HepG2 (cell line): ENCODE measurements around the gene COPZ1. TPM values are rescaled to one million over a fixed set of nuclear protein-coding genes. Genes with fewer than 3 reads are reported as not detected.

Source experiments
- GTF2F1 ChIP-seq: fragments of 150-350 bp; IDR thresholded peaks from 2 replicates; pipeline ENCODE4 v1.6.1; 2014; ENCODE audit warnings: low read length
- HDAC1 ChIP-seq: sonication (generic); formaldehyde crosslinking; IDR thresholded peaks from 2 replicates; pipeline ENCODE4 v1.5.1; 2020; ENCODE audit warnings: mild to moderate bottlenecking, missing genetic modification reagents
- IKZF1 ChIP-seq: fragments of 450-650 bp; IDR thresholded peaks from 2 replicates; pipeline ENCODE4 v1.7.1; 2016
- KLF16 ChIP-seq, 2 experiments: sonication (generic) in 1 of 2; formaldehyde crosslinking in 1 of 2; IDR thresholded peaks; 2 replicates each; pipeline versions ENCODE4 v1.6.1 to v1.8.0; 2016 to 2023; ENCODE audit warnings: missing genetic modification reagents in 2 of 2, missing compliant biosample characterization in 1 of 2
- NFE2L2 ChIP-seq: fragments of 150-350 bp; IDR thresholded peaks from 2 replicates; pipeline ENCODE4 v1.6.1; 2014; ENCODE audit warnings: low read length
- PAX8 ChIP-seq: sonication (generic); formaldehyde crosslinking; IDR thresholded peaks from 2 replicates; pipeline ENCODE4 v1.8.0; 2022; ENCODE audit warnings: mild to moderate bottlenecking, missing genetic modification reagents, borderline replicate concordance
- PRPF4 ChIP-seq: fragments of 200-400 bp; formaldehyde crosslinking; IDR thresholded peaks from 2 replicates; pipeline ENCODE4 v1.6.1; 2016; ENCODE audit warnings: low read length, low read depth; ENCODE audit not compliant: poor library complexity, severe bottlenecking
- SIX1 ChIP-seq: sonication (generic); formaldehyde crosslinking; IDR thresholded peaks from 2 replicates; pipeline ENCODE4 v1.4.0; 2020; ENCODE audit warnings: missing genetic modification reagents, borderline replicate concordance
- STAG1 ChIP-seq: sonication (generic); formaldehyde crosslinking; IDR thresholded peaks from 2 replicates; pipeline ENCODE4 v1.4.0; 2020; ENCODE audit warnings: missing genetic modification reagents
- TARDBP ChIP-seq: sonication (generic); formaldehyde crosslinking; IDR thresholded peaks from 2 replicates; pipeline ENCODE4 v1.8.0; 2022; ENCODE audit warnings: mild to moderate bottlenecking, missing genetic modification reagents
- TBX3 ChIP-seq: fragments of 450-650 bp; IDR thresholded peaks from 2 replicates; pipeline ENCODE4 v1.6.1; 2017; ENCODE audit warnings: antibody characterized with exemption, mild to moderate bottlenecking, inconsistent platforms, borderline replicate concordance
- TOE1 ChIP-seq: sonication (generic); formaldehyde crosslinking; IDR thresholded peaks from 2 replicates; pipeline ENCODE4 v1.4.0; 2020; ENCODE audit warnings: mild to moderate bottlenecking, missing genetic modification reagents
- ZNF432 ChIP-seq: sonication (generic); formaldehyde crosslinking; IDR thresholded peaks from 2 replicates; pipeline ENCODE4 v1.5.0; 2020; ENCODE audit warnings: missing genetic modification reagents, mild to moderate bottlenecking, borderline replicate concordance
- ZNF570 ChIP-seq: sonication (generic); formaldehyde crosslinking; IDR thresholded peaks from 2 replicates; pipeline ENCODE4 v1.4.0; 2020; ENCODE audit warnings: mild to moderate bottlenecking, missing genetic modification reagents, borderline replicate concordance
- ZNF709 ChIP-seq: sonication (generic); formaldehyde crosslinking; IDR thresholded peaks from 2 replicates; pipeline ENCODE4 v1.5.0; 2020; ENCODE audit warnings: mild to moderate bottlenecking, missing genetic modification reagents
- ZNF747 ChIP-seq: sonication (generic); formaldehyde crosslinking; IDR thresholded peaks from 2 replicates; pipeline ENCODE4 v1.8.1; 2023; ENCODE audit warnings: missing genetic modification reagents, mild to moderate bottlenecking, borderline replicate concordance
- ZNF776 ChIP-seq: sonication (generic); formaldehyde crosslinking; IDR thresholded peaks from 2 replicates; pipeline ENCODE4 v1.4.0; 2020; ENCODE audit warnings: mild to moderate bottlenecking, missing genetic modification reagents
- ZSCAN22 ChIP-seq: sonication (generic); formaldehyde crosslinking; IDR thresholded peaks from 2 replicates; pipeline ENCODE4 v1.4.0; 2020; ENCODE audit warnings: mild to moderate bottlenecking, missing genetic modification reagents
- polyA plus RNA-seq, 8 experiments: library from polyadenylated mRNA; depleted of rRNA in 3 of 8; stranded (reverse) in 7 of 8; unstranded in 1 of 8; fragments of >200 nt; fragmentation: Illumina TruSeq in 4 of 8; extraction: Trizol in 4 of 8; gene quantifications; 2 replicates each; pipeline versions ENCODE4 v1.2.1 to v1.2.3, GENCODE V29; 2011 to 2016; ENCODE audit warnings: low read depth in 4 of 8, missing spikeins in 1 of 8, mixed read lengths in 1 of 8; ENCODE audit not compliant: insufficient read depth in 1 of 8
- total RNA-seq, 5 experiments: library from RNA; depleted of rRNA; stranded (reverse); fragments of >200 nt; fragmentation: Illumina TruSeq; extraction: Trizol; gene quantifications; 2 replicates each; pipeline ENCODE4 v1.2.3, GENCODE V29; 2016; ENCODE audit warnings: low read depth in 1 of 5
- TF ChIP-seq, protein P1 (sequence below): sonication (generic); formaldehyde crosslinking; IDR thresholded peaks from 2 replicates; pipeline ENCODE4 v1.5.0; 2020; ENCODE audit warnings: mild to moderate bottlenecking, missing genetic modification reagents, borderline replicate concordance
- TF ChIP-seq, protein P2 (sequence below): sonication (generic); formaldehyde crosslinking; IDR thresholded peaks from 2 replicates; pipeline ENCODE4 v1.5.0; 2020; ENCODE audit warnings: mild to moderate bottlenecking, missing genetic modification reagents
- TF ChIP-seq, protein P3 (sequence below): sonication (generic); formaldehyde crosslinking; IDR thresholded peaks from 2 replicates; pipeline ENCODE4 v1.8.1; 2023; ENCODE audit warnings: mild to moderate bottlenecking, inconsistent platforms, moderate library complexity, missing genetic modification reagents, borderline replicate concordance
- TF ChIP-seq, protein P4 (sequence below): sonication (generic); formaldehyde crosslinking; IDR thresholded peaks from 2 replicates; pipeline ENCODE4 v1.4.0; 2020; ENCODE audit warnings: missing genetic modification reagents

Gene COPZ1
- total and polyA plus RNA-seq, 2 of the 13 experiments (the other 11 are each of a cell fraction or from before 2014, with no cell fraction given), result 125 to 184 TPM

DNA sequence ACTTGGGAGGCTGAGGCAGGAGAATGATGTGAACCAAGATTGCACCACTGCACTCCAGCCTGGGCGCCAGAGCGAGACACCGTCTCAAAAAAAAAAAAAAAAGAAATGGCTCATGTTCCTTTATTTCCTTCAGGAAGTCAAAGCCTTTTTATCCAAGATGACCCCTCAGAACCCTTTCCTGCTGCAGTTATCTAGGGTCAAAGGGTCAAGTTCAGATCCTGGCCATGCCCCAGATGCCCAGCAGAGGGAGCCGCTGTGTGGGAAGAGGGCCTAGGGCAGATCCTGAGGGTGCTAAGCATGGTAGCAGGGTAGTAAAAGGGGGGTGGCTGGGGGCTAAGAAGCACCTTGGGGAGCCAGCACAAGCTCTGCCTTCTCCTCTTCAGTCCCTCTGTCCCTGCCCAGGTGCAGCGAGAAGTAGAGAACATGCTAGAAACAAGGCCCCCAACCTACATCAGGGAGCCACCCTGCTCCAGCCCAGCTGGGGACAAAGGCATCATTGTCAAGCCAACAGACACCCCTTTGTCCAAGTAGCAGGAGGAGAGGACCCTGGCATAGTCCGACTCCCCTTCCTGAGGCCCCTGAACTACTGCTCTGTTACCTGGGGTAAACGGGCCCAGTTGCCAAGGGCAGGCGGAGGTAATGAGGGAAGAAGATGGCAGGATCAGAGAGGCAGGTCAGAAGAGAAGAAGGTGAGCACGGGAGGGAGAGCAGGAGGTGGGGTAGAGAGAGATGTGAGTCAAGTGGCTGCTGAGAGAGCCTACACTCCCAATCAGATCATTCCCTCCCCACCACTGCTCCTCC, 30.6 kb upstream of the COPZ1 start (continued):
- no peak for TF ChIP-seq PAX8 (CRISPR knock-in tag)
- no peak for TF ChIP-seq ZNF776 (CRISPR knock-in tag)
- TF ChIP-seq, protein P1, sequence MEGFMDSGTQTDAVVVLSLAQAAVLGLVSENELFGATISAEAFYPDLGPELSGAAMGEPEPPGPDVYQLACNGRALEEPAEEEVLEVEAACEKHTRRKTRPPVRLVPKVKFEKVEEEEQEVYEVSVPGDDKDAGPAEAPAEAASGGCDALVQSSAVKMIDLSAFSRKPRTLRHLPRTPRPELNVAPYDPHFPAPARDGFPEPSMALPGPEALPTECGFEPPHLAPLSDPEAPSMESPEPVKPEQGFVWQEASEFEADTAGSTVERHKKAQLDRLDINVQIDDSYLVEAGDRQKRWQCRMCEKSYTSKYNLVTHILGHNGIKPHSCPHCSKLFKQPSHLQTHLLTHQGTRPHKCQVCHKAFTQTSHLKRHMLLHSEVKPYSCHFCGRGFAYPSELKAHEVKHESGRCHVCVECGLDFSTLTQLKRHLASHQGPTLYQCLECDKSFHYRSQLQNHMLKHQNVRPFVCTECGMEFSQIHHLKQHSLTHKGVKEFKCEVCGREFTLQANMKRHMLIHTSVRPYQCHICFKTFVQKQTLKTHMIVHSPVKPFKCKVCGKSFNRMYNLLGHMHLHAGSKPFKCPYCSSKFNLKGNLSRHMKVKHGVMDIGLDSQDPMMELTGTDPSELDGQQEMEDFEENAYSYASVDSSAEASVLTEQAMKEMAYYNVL (CRISPR knock-in tag), result peak; percentile 81; the same call in 1 of the 2 replicates
- no peak; the same call in 1 of the 2 replicates for TF ChIP-seq SIX1 (CRISPR knock-in tag)
- no peak for TF ChIP-seq GTF2F1
- TF ChIP-seq HDAC1 (CRISPR knock-in tag), result peak; percentile 53
- TF ChIP-seq ZNF570 (CRISPR knock-in tag), result no peak
- TF ChIP-seq STAG1 (CRISPR knock-in tag), result peak; percentile 77
- TF ChIP-seq NFE2L2, result no peak
- TF ChIP-seq, protein P2, sequence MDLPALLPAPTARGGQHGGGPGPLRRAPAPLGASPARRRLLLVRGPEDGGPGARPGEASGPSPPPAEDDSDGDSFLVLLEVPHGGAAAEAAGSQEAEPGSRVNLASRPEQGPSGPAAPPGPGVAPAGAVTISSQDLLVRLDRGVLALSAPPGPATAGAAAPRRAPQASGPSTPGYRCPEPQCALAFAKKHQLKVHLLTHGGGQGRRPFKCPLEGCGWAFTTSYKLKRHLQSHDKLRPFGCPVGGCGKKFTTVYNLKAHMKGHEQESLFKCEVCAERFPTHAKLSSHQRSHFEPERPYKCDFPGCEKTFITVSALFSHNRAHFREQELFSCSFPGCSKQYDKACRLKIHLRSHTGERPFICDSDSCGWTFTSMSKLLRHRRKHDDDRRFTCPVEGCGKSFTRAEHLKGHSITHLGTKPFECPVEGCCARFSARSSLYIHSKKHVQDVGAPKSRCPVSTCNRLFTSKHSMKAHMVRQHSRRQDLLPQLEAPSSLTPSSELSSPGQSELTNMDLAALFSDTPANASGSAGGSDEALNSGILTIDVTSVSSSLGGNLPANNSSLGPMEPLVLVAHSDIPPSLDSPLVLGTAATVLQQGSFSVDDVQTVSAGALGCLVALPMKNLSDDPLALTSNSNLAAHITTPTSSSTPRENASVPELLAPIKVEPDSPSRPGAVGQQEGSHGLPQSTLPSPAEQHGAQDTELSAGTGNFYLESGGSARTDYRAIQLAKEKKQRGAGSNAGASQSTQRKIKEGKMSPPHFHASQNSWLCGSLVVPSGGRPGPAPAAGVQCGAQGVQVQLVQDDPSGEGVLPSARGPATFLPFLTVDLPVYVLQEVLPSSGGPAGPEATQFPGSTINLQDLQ (CRISPR knock-in tag), result peak; percentile 67; the same call in 1 of the 2 replicates
- TF ChIP-seq, protein P3, sequence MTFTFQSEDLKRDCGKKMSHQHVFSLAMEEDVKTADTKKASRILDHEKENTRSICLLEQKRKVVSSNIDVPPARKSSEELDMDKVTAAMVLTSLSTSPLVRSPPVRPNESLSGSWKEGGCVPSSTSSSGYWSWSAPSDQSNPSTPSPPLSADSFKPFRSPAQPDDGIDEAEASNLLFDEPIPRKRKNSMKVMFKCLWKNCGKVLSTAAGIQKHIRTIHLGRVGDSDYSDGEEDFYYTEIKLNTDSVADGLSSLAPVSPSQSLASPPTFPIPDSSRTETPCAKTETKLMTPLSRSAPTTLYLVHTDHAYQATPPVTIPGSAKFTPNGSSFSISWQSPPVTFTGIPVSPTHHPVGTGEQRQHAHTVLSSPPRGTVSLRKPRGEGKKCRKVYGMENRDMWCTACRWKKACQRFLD (CRISPR knock-in tag), result no peak
- no peak for TF ChIP-seq ZNF709 (CRISPR knock-in tag)
- TF ChIP-seq IKZF1, result no peak
- no peak for TF ChIP-seq ZSCAN22 (CRISPR knock-in tag)
- TF ChIP-seq TARDBP (CRISPR knock-in tag), result peak; percentile 91
- peak in 1 of 2 experiments; percentile 50; a peak in 1 of 4 replicates for TF ChIP-seq KLF16 (CRISPR knock-in tag; IDR thresholded peaks at IDR 0.05)
- no peak for TF ChIP-seq ZNF432 (CRISPR knock-in tag)
- TF ChIP-seq, protein P4, sequence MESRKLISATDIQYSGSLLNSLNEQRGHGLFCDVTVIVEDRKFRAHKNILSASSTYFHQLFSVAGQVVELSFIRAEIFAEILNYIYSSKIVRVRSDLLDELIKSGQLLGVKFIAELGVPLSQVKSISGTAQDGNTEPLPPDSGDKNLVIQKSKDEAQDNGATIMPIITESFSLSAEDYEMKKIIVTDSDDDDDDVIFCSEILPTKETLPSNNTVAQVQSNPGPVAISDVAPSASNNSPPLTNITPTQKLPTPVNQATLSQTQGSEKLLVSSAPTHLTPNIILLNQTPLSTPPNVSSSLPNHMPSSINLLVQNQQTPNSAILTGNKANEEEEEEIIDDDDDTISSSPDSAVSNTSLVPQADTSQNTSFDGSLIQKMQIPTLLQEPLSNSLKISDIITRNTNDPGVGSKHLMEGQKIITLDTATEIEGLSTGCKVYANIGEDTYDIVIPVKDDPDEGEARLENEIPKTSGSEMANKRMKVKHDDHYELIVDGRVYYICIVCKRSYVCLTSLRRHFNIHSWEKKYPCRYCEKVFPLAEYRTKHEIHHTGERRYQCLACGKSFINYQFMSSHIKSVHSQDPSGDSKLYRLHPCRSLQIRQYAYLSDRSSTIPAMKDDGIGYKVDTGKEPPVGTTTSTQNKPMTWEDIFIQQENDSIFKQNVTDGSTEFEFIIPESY (CRISPR knock-in tag), result peak; percentile 69
- TF ChIP-seq TBX3, result no peak
- no peak for TF ChIP-seq PRPF4
- TF ChIP-seq TOE1 (CRISPR knock-in tag), result no peak
- peak; percentile 41; the same call in 1 of the 2 replicates for TF ChIP-seq ZNF747 (CRISPR knock-in tag)
